Activated CD8-positive, alpha-beta T cell treated with anti-CD3 and anti-CD28 coated beads for 36 hours (primary cell): ENCODE data around the gene ZBTB44. TPM values are rescaled to one million over a fixed set of nuclear protein-coding genes. Genes with fewer than 3 reads are reported as not detected.

ENCODE experiments used
- ATAC-seq: fragments of 200-7000 bp; cut with Tn5 transposase; one replicate; pipeline ENCODE4 v1.10.0; 2021; ENCODE audit warnings: mild to moderate bottlenecking, moderate library complexity
- CTCF ChIA-PET: fragments of 350-600 bp; sonication (Branson Sonifier 250); formaldehyde crosslinking; loops from one replicate; lab custom pipeline; 2021; ENCODE audit warnings: antibody characterized with exemption; lab: Charles Lee
- POLR2A ChIA-PET: fragments of 350-600 bp; sonication (Branson Sonifier 250); formaldehyde crosslinking; loops from one replicate; lab custom pipeline; 2021; ENCODE audit warnings: antibody characterized with exemption; lab: Charles Lee
- DNase-seq: peaks from one replicate; pipeline ENCODE4 v3.0.0-alpha.2; 2020
- H3K27ac Mint-ChIP-seq: one replicate; pipeline ENCODE4 v1.8.0; 2021; ENCODE audit warnings: mild to moderate bottlenecking, mixed read lengths
- H3K27me3 Mint-ChIP-seq: one replicate; pipeline ENCODE4 v1.8.0; 2021; ENCODE audit warnings: mixed read lengths
- H3K36me3 Mint-ChIP-seq: one replicate; pipeline ENCODE4 v1.8.0; 2021; ENCODE audit warnings: low read depth, mixed read lengths
- H3K4me1 Mint-ChIP-seq: one replicate; pipeline ENCODE4 v1.8.0; 2021; ENCODE audit warnings: low read depth, mixed read lengths
- H3K4me3 Mint-ChIP-seq: one replicate; pipeline ENCODE4 v1.8.0; 2021; ENCODE audit warnings: mild to moderate bottlenecking, moderate library complexity, mixed read lengths
- H3K9me3 Mint-ChIP-seq: one replicate; pipeline ENCODE4 v1.8.0; 2021; ENCODE audit warnings: mixed read lengths
- intact Hi-C: fragments of 100-400 bp; cut with micrococcal nuclease; formaldehyde crosslinking; loops from one replicate; pipeline ENCODE4 v1.10.0; 2022
- total RNA-seq, 2 experiments: library from RNA; stranded (reverse); gene quantifications; one replicate each; pipeline ENCODE4 v1.2.3, GENCODE V29; 2021
- TF ChIP-seq, protein P1 (sequence below): fragments of 200-600 bp; IDR thresholded peaks from one replicate; pipeline ENCODE4 v1.8.0; 2022; ENCODE audit warnings: antibody characterized with exemption, mild to moderate bottlenecking

ZBTB44 gene
- total RNA-seq, 2 experiments from 2014 or later = 43.0 to 43.7 TPM

DNA sequence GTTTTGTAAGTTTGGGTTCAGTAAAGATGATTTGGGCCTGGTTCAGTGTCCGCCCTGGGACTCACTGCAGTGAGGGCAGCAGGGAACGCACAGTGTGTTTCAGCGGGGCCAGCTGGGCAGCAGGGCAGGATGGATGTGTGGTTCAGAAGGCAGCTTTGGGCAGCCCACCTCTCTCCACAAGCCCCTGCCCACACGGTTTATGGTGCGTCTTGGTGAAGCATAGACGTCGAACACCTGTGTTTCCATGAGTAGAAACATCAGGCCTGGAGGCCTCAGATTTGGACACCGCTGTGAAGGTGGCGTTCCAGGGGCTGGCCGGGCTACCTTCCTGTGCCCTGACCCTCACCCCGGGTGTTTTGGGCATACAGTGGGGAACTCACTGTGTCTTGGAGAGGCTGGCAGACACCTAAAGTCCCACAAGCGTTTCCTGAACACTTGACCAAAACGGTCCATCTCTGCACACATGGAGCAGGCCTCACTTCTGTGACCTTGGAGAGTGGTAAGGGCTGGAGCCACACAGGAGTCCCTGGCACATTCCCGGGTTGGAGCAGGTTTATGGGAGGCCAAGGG, 96.1 kb downstream of the ZBTB44 start:
- peaks cover 9% of the 10 kb centered on the region for H3K4me1 Mint-ChIP-seq
- H3K4me3 Mint-ChIP-seq = no peak overlapping the region
- H3K27me3 Mint-ChIP-seq = peaks cover 3% of the 10 kb centered on the region
- no peaks in the 10 kb centered on the region for H3K9me3 Mint-ChIP-seq
- intact Hi-C loops = no loop called here
- no peaks in the 10 kb centered on the region for H3K36me3 Mint-ChIP-seq
- H3K27ac Mint-ChIP-seq = no peak overlapping the region
- ChIA-PET CTCF (no interaction called here), POLR2A (no interaction called here)
- ATAC-seq (no peak), DNase-seq (no peak)
- TF ChIP-seq, protein P1, sequence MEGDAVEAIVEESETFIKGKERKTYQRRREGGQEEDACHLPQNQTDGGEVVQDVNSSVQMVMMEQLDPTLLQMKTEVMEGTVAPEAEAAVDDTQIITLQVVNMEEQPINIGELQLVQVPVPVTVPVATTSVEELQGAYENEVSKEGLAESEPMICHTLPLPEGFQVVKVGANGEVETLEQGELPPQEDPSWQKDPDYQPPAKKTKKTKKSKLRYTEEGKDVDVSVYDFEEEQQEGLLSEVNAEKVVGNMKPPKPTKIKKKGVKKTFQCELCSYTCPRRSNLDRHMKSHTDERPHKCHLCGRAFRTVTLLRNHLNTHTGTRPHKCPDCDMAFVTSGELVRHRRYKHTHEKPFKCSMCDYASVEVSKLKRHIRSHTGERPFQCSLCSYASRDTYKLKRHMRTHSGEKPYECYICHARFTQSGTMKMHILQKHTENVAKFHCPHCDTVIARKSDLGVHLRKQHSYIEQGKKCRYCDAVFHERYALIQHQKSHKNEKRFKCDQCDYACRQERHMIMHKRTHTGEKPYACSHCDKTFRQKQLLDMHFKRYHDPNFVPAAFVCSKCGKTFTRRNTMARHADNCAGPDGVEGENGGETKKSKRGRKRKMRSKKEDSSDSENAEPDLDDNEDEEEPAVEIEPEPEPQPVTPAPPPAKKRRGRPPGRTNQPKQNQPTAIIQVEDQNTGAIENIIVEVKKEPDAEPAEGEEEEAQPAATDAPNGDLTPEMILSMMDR = no peak

DNA sequence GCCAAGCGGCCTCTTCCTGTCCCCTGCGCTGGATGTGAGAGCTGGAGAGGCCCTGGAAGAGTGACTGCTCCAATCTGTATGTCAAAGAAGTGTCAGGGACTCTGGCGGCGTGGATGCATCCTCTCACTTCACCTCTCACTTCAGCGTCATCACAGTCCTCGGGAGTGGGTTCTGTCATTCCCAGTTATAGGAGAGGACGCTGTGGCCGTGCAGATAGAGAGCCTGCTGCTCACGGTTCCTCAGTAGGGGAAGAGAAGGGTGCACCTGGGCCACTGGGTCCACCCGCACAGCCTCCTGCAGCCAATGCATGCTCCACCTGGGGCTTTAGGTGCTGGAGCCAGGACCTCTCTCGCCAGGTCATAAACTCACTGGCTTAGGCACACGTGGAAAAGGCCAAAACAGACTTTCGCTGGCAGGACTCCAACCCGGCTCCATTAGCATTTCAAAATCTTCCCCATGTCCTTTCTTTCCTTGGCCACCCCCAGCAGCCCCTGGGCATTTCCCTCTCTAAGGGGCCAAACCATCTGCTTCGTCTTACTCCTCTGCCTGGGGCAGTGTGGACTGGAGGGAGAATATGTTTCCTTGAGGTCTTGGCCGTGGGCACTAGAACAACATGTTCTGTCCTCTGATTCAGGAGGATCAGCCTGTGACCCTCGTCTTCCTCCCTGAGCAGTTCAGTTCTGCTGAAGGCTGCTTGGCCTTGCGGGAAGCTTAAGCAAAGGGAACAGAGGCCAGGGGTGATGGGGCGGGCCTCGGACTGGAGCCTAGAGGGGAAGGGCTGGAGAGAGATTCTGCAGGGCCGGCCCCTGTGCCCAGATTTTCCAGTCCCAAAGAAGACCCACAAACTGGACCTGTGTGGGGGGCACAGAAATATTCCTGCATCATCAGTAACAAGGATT, 97.3 kb downstream of the ZBTB44 start:
- DNase-seq (no peak), ATAC-seq (no peak)
- peaks cover 3% of the 10 kb centered on the region for H3K27me3 Mint-ChIP-seq
- intact Hi-C loops = no loop called here
- H3K36me3 Mint-ChIP-seq = no peaks in the 10 kb centered on the region
- TF ChIP-seq, protein P1 = no peak
- H3K9me3 Mint-ChIP-seq = no peaks in the 10 kb centered on the region
- CTCF ChIA-PET = no interaction called here
- H3K4me3 Mint-ChIP-seq = no peak overlapping the region
- POLR2A ChIA-PET = interaction anchor here (0.6 kb wide), 1 partner anchor 96 kb away, joined by 3 read pairs; no protein-coding TSS in a partner anchor
- no peak overlapping the region for H3K27ac Mint-ChIP-seq
- H3K4me1 Mint-ChIP-seq = no peaks in the 10 kb centered on the region

DNA sequence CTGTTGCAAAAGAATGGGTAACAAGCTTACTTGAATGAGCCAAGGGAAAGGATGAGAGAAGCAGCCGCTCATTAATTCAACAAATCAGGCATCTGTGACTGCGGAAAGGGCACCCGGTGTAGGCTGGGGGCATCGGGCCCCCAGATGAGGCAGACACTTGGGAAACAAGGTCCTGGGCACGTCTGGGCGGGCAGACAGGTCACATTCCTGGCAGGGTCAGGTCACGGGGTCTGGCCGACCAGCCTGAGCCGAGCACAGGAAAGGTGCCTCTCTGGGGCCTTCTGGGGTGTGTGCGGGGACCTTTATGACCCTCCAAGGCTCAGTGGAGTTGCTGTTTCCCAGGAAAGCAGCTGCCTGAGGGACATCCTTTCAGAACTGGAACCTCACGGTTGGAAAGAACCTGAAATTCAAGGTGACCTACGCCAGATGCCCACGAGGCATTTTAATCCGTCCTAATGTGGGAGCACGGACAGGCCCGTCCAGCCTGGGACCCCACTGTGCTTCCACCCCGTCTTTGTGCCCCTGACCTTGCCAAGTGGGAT, 98.1 kb downstream of the ZBTB44 start:
- POLR2A ChIA-PET = interaction anchor here (0.6 to 0.7 kb wide), 2 partner anchors 97 to 647 kb away, joined by 3 read pairs; no protein-coding TSS in a partner anchor
- Mint-ChIP-seq H3K36me3 (no peaks in the 10 kb centered on the region), H3K27me3 (peaks cover 3% of the 10 kb centered on the region), H3K4me3 (no peak overlapping the region), H3K27ac (no peak overlapping the region), H3K9me3 (no peaks in the 10 kb centered on the region), H3K4me1 (no peaks in the 10 kb centered on the region)
- ATAC-seq (no peak), DNase-seq (no peak)
- intact Hi-C loops = no loop called here
- TF ChIP-seq, protein P1 = no peak
- CTCF ChIA-PET = interaction anchor here (1.0 kb wide), 1 partner anchor 38 kb away, joined by 3 read pairs; no protein-coding TSS in a partner anchor

DNA sequence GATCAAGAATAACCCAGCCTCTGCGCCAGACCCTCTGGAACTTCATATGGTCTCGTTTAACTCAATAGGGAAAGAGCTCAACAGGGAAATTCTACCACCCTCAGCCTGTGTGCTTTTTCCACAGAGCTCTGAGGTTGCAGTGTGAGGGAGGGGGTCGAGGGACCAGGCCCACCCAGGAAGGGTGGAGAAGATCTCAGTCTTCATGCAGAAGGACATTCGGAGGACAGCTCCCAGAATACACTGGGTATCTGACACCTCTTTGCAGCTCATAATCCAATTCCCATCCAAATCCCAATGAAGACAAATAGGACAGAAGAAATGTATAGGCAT, 98.5 kb downstream of the ZBTB44 start:
- H3K4me1 Mint-ChIP-seq = no peaks in the 10 kb centered on the region
- ChIA-PET POLR2A (interaction anchor here (0.7 kb wide), 1 partner anchor 647 kb away, joined by 3 read pairs; no protein-coding TSS in a partner anchor), CTCF (interaction anchor here (1.0 kb wide), 1 partner anchor 38 kb away, joined by 3 read pairs; no protein-coding TSS in a partner anchor)
- ATAC-seq (no peak), DNase-seq (no peak)
- no peak overlapping the region for H3K4me3 Mint-ChIP-seq
- H3K27me3 Mint-ChIP-seq = peaks cover 3% of the 10 kb centered on the region
- H3K27ac Mint-ChIP-seq = no peak overlapping the region
- intact Hi-C loops = no loop called here
- TF ChIP-seq, protein P1 = no peak
- H3K36me3 Mint-ChIP-seq = no peaks in the 10 kb centered on the region
- H3K9me3 Mint-ChIP-seq = no peaks in the 10 kb centered on the region
